IMR-90 (cell line): ENCODE measurements around the gene ZNF711. TPM values are rescaled to one million over a fixed set of nuclear protein-coding genes. Genes with fewer than 3 reads are reported as not detected.

ENCODE experiments used
- ATAC-seq: fragments of 200-7000 bp; cut with Tn5 transposase; 2 replicates; pipeline ENCODE4 v1.9.1; 2020; ENCODE audit warnings: low read depth, mild to moderate bottlenecking, moderate library complexity
- Bru-seq: library from RNA; stranded (reverse); fragments of 400-500 nt; gene quantifications from one replicate; lab custom pipeline; 2021; lab: Mats Ljungman, UMichigan
- BruChase-seq, 2 experiments: library from RNA; stranded (reverse); fragments of 400-500 nt; gene quantifications; one replicate each; lab custom pipeline; 2021; lab: Mats Ljungman, UMichigan
- BruUV-seq: library from RNA; stranded (reverse); fragments of 400-500 nt; replicated peaks from 2 replicates; lab custom pipeline; 2021; lab: Mats Ljungman, UMichigan
- CTCF ChIA-PET: fragments of 300-600 bp; formaldehyde crosslinking; extraction: SDS; loops from one replicate; lab custom pipeline; 2021; ENCODE audit warnings: antibody characterized with exemption; lab: Yijun Ruan, JAX
- POLR2A ChIA-PET: fragments of 300-600 bp; sonication (Branson Sonifier 250); formaldehyde crosslinking; loops from one replicate; lab custom pipeline; 2022; ENCODE audit warnings: antibody characterized with exemption; ENCODE audit not compliant: unreplicated experiment; lab: Charles Lee
- DNase-seq: peaks from one replicate; pipeline ENCODE4 v3.0.0; 2013
- H2AFZ ChIP-seq: replicated peaks from 2 replicates; pipeline ENCODE3; 2013; ENCODE audit warnings: low read length, mild to moderate bottlenecking; ENCODE audit not compliant: poor library complexity
- H2AK5ac ChIP-seq: 2 replicates; pipeline ENCODE4 v1.6.1; 2013; ENCODE audit warnings: low read depth, low read length, inconsistent platforms
- H2AK9ac ChIP-seq: replicated peaks from 2 replicates; pipeline ENCODE3; 2013; ENCODE audit warnings: mild to moderate bottlenecking, low read depth, low read length, moderate library complexity; ENCODE audit not compliant: poor library complexity
- H2BK120ac ChIP-seq: 2 replicates; pipeline ENCODE4 v1.6.1; 2013; ENCODE audit warnings: low read depth, low read length, inconsistent platforms
- H2BK15ac ChIP-seq: 3 replicates; pipeline ENCODE4 v1.6.1; 2013; ENCODE audit warnings: low read depth, low read length, inconsistent platforms
- H2BK20ac ChIP-seq: 2 replicates; pipeline ENCODE4 v1.6.1; 2013; ENCODE audit warnings: low read depth, mild to moderate bottlenecking, inconsistent platforms, low read length, moderate library complexity
- H2BK5ac ChIP-seq: 2 replicates; pipeline ENCODE4 v1.6.1; 2013; ENCODE audit warnings: mild to moderate bottlenecking, low read depth, low read length, inconsistent platforms; ENCODE audit not compliant: poor library complexity, severe bottlenecking
- H3K14ac ChIP-seq: replicated peaks from 2 replicates; pipeline ENCODE4 v1.6.1; 2013; ENCODE audit warnings: low read depth, low read length, inconsistent platforms
- H3K18ac ChIP-seq: 2 replicates; pipeline ENCODE4 v1.6.1; 2013; ENCODE audit warnings: low read depth, low read length, control low read depth
- H3K23ac ChIP-seq: 2 replicates; pipeline ENCODE4 v1.6.1; 2013; ENCODE audit warnings: low read depth, low read length, inconsistent platforms
- H3K27ac ChIP-seq: 2 replicates; pipeline ENCODE4 v1.5.1; 2013; ENCODE audit warnings: mild to moderate bottlenecking, control low read depth, low read length; ENCODE audit not compliant: insufficient read depth
- H3K27me3 ChIP-seq: 2 replicates; pipeline ENCODE4 v1.6.1; 2013; ENCODE audit warnings: low read length; ENCODE audit not compliant: control insufficient read depth, insufficient read depth
- H3K36me3 ChIP-seq: 2 replicates; pipeline ENCODE4 v1.6.1; 2013; ENCODE audit warnings: low read length, mixed read lengths; ENCODE audit not compliant: control insufficient read depth, insufficient read depth
- H3K4ac ChIP-seq: 2 replicates; pipeline ENCODE4 v1.6.1; 2013; ENCODE audit warnings: low read depth, low read length, inconsistent platforms
- H3K4me1 ChIP-seq: 2 replicates; pipeline ENCODE4 v1.6.1; 2013; ENCODE audit warnings: low read length, mixed read lengths; ENCODE audit not compliant: control insufficient read depth, insufficient read depth
- H3K4me2 ChIP-seq: 2 replicates; pipeline ENCODE4 v1.6.1; 2013; ENCODE audit warnings: low read depth, mild to moderate bottlenecking, control low read depth, low read length, moderate library complexity
- H3K4me3 ChIP-seq: 2 replicates; pipeline ENCODE4 v1.5.1; 2013; ENCODE audit warnings: low read depth, mild to moderate bottlenecking, control low read depth, low read length, moderate library complexity; ENCODE audit not compliant: insufficient read depth
- H3K56ac ChIP-seq: 2 replicates; pipeline ENCODE4 v1.6.1; 2013; ENCODE audit warnings: low read length, inconsistent platforms; ENCODE audit not compliant: insufficient read depth; ENCODE audit errors: extremely low read depth
- H3K79me1 ChIP-seq, 2 experiments: 2 replicates each; pipeline ENCODE4 v1.6.1; 2013; ENCODE audit warnings: low read length in 2 of 2, inconsistent platforms in 1 of 2, low read depth in 1 of 2
- H3K9ac ChIP-seq: 2 replicates; pipeline ENCODE4 v1.6.1; 2013; ENCODE audit warnings: low read depth, low read length, control low read depth
- H3K9me1 ChIP-seq: 2 replicates; pipeline ENCODE4 v1.6.1; 2013; ENCODE audit warnings: low read length, inconsistent platforms; ENCODE audit not compliant: insufficient read depth
- H3K9me3 ChIP-seq: 2 replicates; pipeline ENCODE4 v1.6.1; 2013; ENCODE audit warnings: low read length; ENCODE audit not compliant: control insufficient read depth, insufficient read depth
- H4K20me1 ChIP-seq: 2 replicates; pipeline ENCODE4 v1.6.1; 2013; ENCODE audit warnings: low read length, inconsistent platforms; ENCODE audit not compliant: insufficient read depth
- H4K5ac ChIP-seq: 2 replicates; pipeline ENCODE4 v1.6.1; 2013; ENCODE audit warnings: mild to moderate bottlenecking, low read depth, low read length, control low read depth
- H4K8ac ChIP-seq, 2 experiments: 2 replicates each; pipeline ENCODE4 v1.6.1; 2013; ENCODE audit warnings: low read depth in 2 of 2, low read length in 2 of 2, control low read depth in 1 of 2, inconsistent platforms in 1 of 2
- H4K91ac ChIP-seq: 2 replicates; pipeline ENCODE4 v1.6.1; 2013; ENCODE audit warnings: low read depth, low read length, inconsistent platforms; ENCODE audit not compliant: insufficient read depth
- FOS ChIP-seq: fragments of 150-350 bp; IDR thresholded peaks from 2 replicates; pipeline ENCODE4 v1.6.1; 2016; ENCODE audit warnings: low read depth, low read length
- MAFK ChIP-seq: IDR thresholded peaks from 2 replicates; pipeline ENCODE4 v1.6.1; 2012; ENCODE audit warnings: low read depth, low read length, improper control_type of control experiment
- WGBS, 2 experiments: methylation state at CpG; one replicate each; pipeline versions ENCODE4 v1.1.5 to v1.1.7; 2013; ENCODE audit warnings: missing lambda C conversion rate in 2 of 2; ENCODE audit not compliant: insufficient read length in 1 of 2; ENCODE audit errors: extremely low coverage in 2 of 2; 5-methylcytosine and 5-hydroxymethylcytosine counted together
- dilution Hi-C: fragments of 300-500 bp; cut with HindIII; formaldehyde crosslinking; loops from one replicate; pipeline ENCODE4 v1.14.3; 2018; ENCODE audit warnings: low sequenced_read_pairs; ENCODE audit not compliant: unreplicated experiment
- in situ Hi-C: fragments of 300-500 bp; cut with MboI; formaldehyde crosslinking; loops from 3 replicates; pipeline ENCODE4 v1.14.3; 2019; ENCODE audit warnings: low sequenced_read_pairs, inconsistent platforms, mixed read lengths
- intact Hi-C: fragments of 100-400 bp; cut with micrococcal nuclease; formaldehyde crosslinking; loops from 2 replicates; pipeline ENCODE4 v1.10.0; 2022
- long read RNA-seq: library from polyadenylated mRNA; unstranded; transcript quantifications from one replicate; pipeline ENCODE4 v2.0.0, GENCODE V29; 2021; ENCODE audit not compliant: unreplicated experiment
- polyA plus RNA-seq, 3 experiments: library from polyadenylated mRNA; depleted of rRNA; stranded (reverse); fragments of >200 nt; gene quantifications; 2 replicates each; pipeline ENCODE4 v1.2.3, GENCODE V29; 2012; ENCODE audit warnings: low replicate concordance in 1 of 3
- total RNA-seq: library from RNA; depleted of rRNA; stranded (reverse); fragments of >200 nt; gene quantifications from 2 replicates; pipeline ENCODE4 v1.2.3, GENCODE V29; 2012; rRNA removed

Gene ZNF711
- total RNA-seq: 2.3 and 3.9 TPM in 2 replicates
- polyA plus RNA-seq (2012; rRNA removed): 2.0 and 2.9 TPM in 2 replicates
- 0.19 and 0.28 TPM in 2 replicates for polyA plus RNA-seq (2012; cell fraction: cytosol; rRNA removed)
- 0.62 and 8.6 TPM in 2 replicates for polyA plus RNA-seq (2012; cell fraction: nucleus; rRNA removed; ENCODE audit: low replicate concordance)
- Bru-seq, nascent RNA: percentile 35 among the genes with signal in this experiment
- percentile 33 among the genes with signal in this experiment for BruChase-seq, experiment 1, labeled RNA remaining after a 6-hour chase
- percentile 38 among the genes with signal in this experiment for BruChase-seq, experiment 2, labeled RNA remaining after a 2-hour chase
- long read RNA-seq, full-length matches to known transcripts: 2 of 3 reads
- long read RNA-seq, partial matches to known transcripts: 0 of 3 reads
- long read RNA-seq, other reads (novel, unspliced or antisense): 1 of 3 reads

GRCh38 chrX:85243761-85244449, at the start of gene ZNF711, which contains the start of gene SATL1:
TSS of gene ZNF711 (plus strand) at chrX:85243991. CDS start at chrX:85247573, 3,582 bp downstream.
TSS of gene SATL1 (minus strand) at chrX:85243779. CDS start at chrX:85108968, 134,811 bp downstream.
- H3K9me1 ChIP-seq: no peaks in the 10 kb centered on the region
- no peaks in the 10 kb centered on the region for H3K27me3 ChIP-seq
- DNase-seq: peak; percentile 51
- intact Hi-C loops: no loop called here
- BruUV-seq: no TSS peak
- dilution Hi-C loops: no loop called here
- H2BK20ac ChIP-seq: no peak within 1 kb of the TSS
- no peak within 1 kb of the TSS; the same call in 1 of the 2 replicates for H3K14ac ChIP-seq
- H3K4me2 ChIP-seq: peak within 1 kb of the TSS; percentile 36
- H3K4me3 ChIP-seq: peak within 1 kb of the TSS; percentile 90
- in situ Hi-C loops: no loop called here
- H3K79me1 ChIP-seq: peaks cover 0 to 3% of the 10 kb centered on the region in 2 experiments; a peak in 1 of 4 replicates
- WGBS, 2 experiments: no CpG with 5 or more reads among the region's 65 CpGs
- H4K5ac ChIP-seq: no peak within 1 kb of the TSS
- peak within 1 kb of the TSS; percentile 34; the same call in 1 of the 2 replicates for H3K27ac ChIP-seq
- H2BK5ac ChIP-seq: no peak within 1 kb of the TSS
- no peaks in the 10 kb centered on the region for H3K4me1 ChIP-seq
- H4K91ac ChIP-seq: no peak within 1 kb of the TSS
- H2AFZ ChIP-seq: peak within 1 kb of the TSS; percentile 93
- peak; percentile 88 for ATAC-seq
- H3K18ac ChIP-seq: no peak within 1 kb of the TSS
- H4K8ac ChIP-seq: no peak within 1 kb of the TSS; a peak in 1 of 4 replicates
- H4K20me1 ChIP-seq: no peaks in the 10 kb centered on the region
- H2BK15ac ChIP-seq: no peak within 1 kb of the TSS
- H3K9me3 ChIP-seq: no peaks in the 10 kb centered on the region
- H2AK5ac ChIP-seq: no peak within 1 kb of the TSS
- ChIA-PET POLR2A (no interaction called here), CTCF (interaction anchor here (0.7 kb wide), 1 partner anchor 67 kb away, joined by 5 read pairs; no protein-coding TSS in a partner anchor)
- H2AK9ac ChIP-seq: peak within 1 kb of the TSS; percentile 9
- no peak for TF ChIP-seq FOS
- peak; percentile 18; the same call in 1 of the 2 replicates for TF ChIP-seq MAFK
- H3K23ac ChIP-seq: peak within 1 kb of the TSS; percentile 33; the same call in 1 of the 2 replicates
- H3K4ac ChIP-seq: no peak within 1 kb of the TSS
- H3K9ac ChIP-seq: peak within 1 kb of the TSS; percentile 75
- no peaks in the 10 kb centered on the region for H3K36me3 ChIP-seq
- H2BK120ac ChIP-seq: no peak within 1 kb of the TSS
- no peak within 1 kb of the TSS for H3K56ac ChIP-seq
